IPS DF 4.7 (cell line): ENCODE measurements around the gene MARCHF10.

Source experiments
- DNase-seq: peaks from one replicate; pipeline ENCODE4 v3.0.0-alpha.2; 2013; ENCODE audit warnings: low spot score; ENCODE audit errors: extremely low read depth

The MARCHF10 gene

GRCh38 chr17:62679866-62680377, 128.2 kb downstream of the MARCHF10 start:
- DNase-seq = no peak

- no peak for DNase-seq
Measured at GRCh38 chr17:62678214-62678919, 129.7 kb downstream of the MARCHF10 start.

- no peak for DNase-seq
Measured at GRCh38 chr17:62676952-62677596, 131.0 kb downstream of the MARCHF10 start.

- no peak for DNase-seq
Measured at GRCh38 chr17:62676231-62676943, 131.7 kb downstream of the MARCHF10 start.

GRCh38 chr17:62675701-62676100, 132.4 kb downstream of the MARCHF10 start:
- DNase-seq = no peak

GRCh38 chr17:62675260-62675659, 132.9 kb downstream of the MARCHF10 start:
- DNase-seq = no peak

GRCh38 chr17:62674841-62675240, 133.3 kb downstream of the MARCHF10 start:
- no peak for DNase-seq

GRCh38 chr17:62674363-62674739, 133.8 kb downstream of the MARCHF10 start:
- no peak for DNase-seq

GRCh38 chr17:62673614-62674362, 134.3 kb downstream of the MARCHF10 start:
- DNase-seq = no peak

- DNase-seq = no peak
Measured at GRCh38 chr17:62672957-62673356, 135.2 kb downstream of the MARCHF10 start.

- DNase-seq = no peak
Measured at GRCh38 chr17:62671553-62671952, 136.6 kb downstream of the MARCHF10 start.

GRCh38 chr17:62670202-62670821, 137.8 kb downstream of the MARCHF10 start:
- DNase-seq = no peak

- DNase-seq = no peak
Measured at GRCh38 chr17:62668091-62668804, 139.9 kb downstream of the MARCHF10 start.

- no peak for DNase-seq
Measured at GRCh38 chr17:62666801-62667591, 141.1 kb downstream of the MARCHF10 start.

GRCh38 chr17:62666061-62666800, 141.9 kb downstream of the MARCHF10 start:
- DNase-seq = no peak

- DNase-seq = no peak
Measured at GRCh38 chr17:62665599-62665998, 142.5 kb downstream of the MARCHF10 start.

- no peak for DNase-seq
Measured at GRCh38 chr17:62664336-62665120, 143.6 kb downstream of the MARCHF10 start.

- DNase-seq = no peak
Measured at GRCh38 chr17:62663304-62663703, 144.8 kb downstream of the MARCHF10 start.
